ENCODE measurements around the gene CEP152.

The CEP152 gene

GRCh38 chr15:48702569-48703236, 108.2 kb downstream of the CEP152 start:
- in situ Hi-C loops (cut with HindIII; ENCODE audit: low pct_unique_long_range_greater_than_20kb, low sequenced_read_pairs): no loop called here
- TF ChIP-seq JUND (IDR thresholded peaks at IDR 0.05; ENCODE audit: low read depth): no peak
- no peak for DNase-seq (ENCODE audit: low read depth in 1 of 2, low spot score in 1 of 2)

- no peak for TF ChIP-seq JUND (IDR thresholded peaks at IDR 0.05; ENCODE audit: low read depth)
- DNase-seq (ENCODE audit: low read depth in 1 of 2, low spot score in 1 of 2): no peak
- in situ Hi-C loops (cut with HindIII; ENCODE audit: low pct_unique_long_range_greater_than_20kb, low sequenced_read_pairs): no loop called here
Observed at GRCh38 chr15:48696627-48697312, 114.1 kb downstream of the CEP152 start.

- TF ChIP-seq JUND (IDR thresholded peaks at IDR 0.05; ENCODE audit: low read depth): no peak
- in situ Hi-C loops (cut with HindIII; ENCODE audit: low pct_unique_long_range_greater_than_20kb, low sequenced_read_pairs): no loop called here
- no peak for DNase-seq (ENCODE audit: low read depth in 1 of 2, low spot score in 1 of 2)
Observed at GRCh38 chr15:48695827-48696573, 114.9 kb downstream of the CEP152 start.

GRCh38 chr15:48695088-48695826, 115.6 kb downstream of the CEP152 start:
- DNase-seq (ENCODE audit: low read depth in 1 of 2, low spot score in 1 of 2): no peak
- no peak for TF ChIP-seq JUND (IDR thresholded peaks at IDR 0.05; ENCODE audit: low read depth)
- in situ Hi-C loops (cut with HindIII; ENCODE audit: low pct_unique_long_range_greater_than_20kb, low sequenced_read_pairs): no loop called here

- in situ Hi-C loops (cut with HindIII; ENCODE audit: low pct_unique_long_range_greater_than_20kb, low sequenced_read_pairs): no loop called here
- TF ChIP-seq JUND (IDR thresholded peaks at IDR 0.05; ENCODE audit: low read depth): no peak
- no peak for DNase-seq (ENCODE audit: low read depth in 1 of 2, low spot score in 1 of 2)
Observed at GRCh38 chr15:48693484-48693883, 117.4 kb downstream of the CEP152 start.

- no peak for DNase-seq (ENCODE audit: low read depth in 1 of 2, low spot score in 1 of 2)
- in situ Hi-C loops (cut with HindIII; ENCODE audit: low pct_unique_long_range_greater_than_20kb, low sequenced_read_pairs): no loop called here
- TF ChIP-seq JUND (IDR thresholded peaks at IDR 0.05; ENCODE audit: low read depth): no peak
Observed at GRCh38 chr15:48688493-48688892, 122.4 kb downstream of the CEP152 start.
